T-helper 9 cell (primary cell): Measurements from ENCODE around the gene CSNK2A1.
A peak's percentile ranks its signal among the peaks of the same experiment; 100 is the strongest.

ENCODE experiments used
- DNase-seq: peaks from one replicate; pipeline ENCODE4 v3.0.0-alpha.2; 2020

The CSNK2A1 gene

DNA sequence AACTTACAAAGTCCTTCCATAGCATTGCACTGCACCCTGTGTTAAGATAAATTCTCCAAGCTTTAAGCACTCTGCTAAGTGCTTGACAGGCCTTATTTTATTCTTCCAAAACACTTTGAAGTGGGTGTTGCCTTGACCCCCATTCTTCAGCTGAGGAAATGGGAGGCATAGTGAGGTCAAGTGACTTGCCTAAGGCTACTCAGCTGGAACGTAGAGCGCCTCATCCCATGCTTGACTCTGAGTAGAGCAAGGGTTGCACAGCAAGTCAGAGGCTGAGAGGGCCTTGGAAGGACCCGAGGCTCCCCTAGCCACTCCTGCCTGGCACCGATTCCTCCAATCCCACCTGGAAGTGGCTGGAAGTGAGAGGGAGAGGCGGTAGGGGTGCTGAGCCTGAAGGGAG is 19.6 kb upstream of the CSNK2A1 start:
- no peak for DNase-seq

DNA sequence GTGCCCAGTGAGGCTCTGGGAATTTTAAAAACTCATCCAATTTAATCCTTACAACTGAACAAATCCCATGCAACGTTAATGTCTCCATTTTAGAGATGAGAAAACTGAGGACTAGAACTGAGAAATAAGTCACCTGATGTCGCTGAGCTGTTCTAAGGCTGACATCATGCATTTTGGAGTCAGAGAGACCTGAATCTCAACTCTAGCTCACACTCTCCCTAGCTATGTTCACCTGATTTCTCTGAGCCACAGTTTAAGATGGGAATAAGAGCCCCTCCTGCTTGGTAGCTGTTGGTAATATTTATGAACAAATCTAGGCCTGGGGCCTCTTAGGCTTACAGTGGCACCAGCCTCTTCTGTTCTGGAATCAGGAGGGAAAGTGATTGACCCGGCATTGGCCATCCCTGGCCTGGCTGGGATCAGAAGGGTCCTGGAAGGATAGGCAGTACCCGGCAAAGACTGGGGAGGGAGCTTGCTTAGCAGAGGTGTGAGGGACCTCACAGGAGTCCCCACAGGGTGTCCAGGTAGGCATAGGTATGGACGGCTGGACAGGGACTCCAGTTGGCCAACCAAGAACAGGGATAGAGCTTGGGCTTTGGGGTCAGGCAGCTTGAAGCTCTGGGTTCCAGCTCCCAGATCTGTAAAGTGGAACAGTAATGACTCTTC is 18.8 kb upstream of the CSNK2A1 start:
- DNase-seq, result no peak

DNA sequence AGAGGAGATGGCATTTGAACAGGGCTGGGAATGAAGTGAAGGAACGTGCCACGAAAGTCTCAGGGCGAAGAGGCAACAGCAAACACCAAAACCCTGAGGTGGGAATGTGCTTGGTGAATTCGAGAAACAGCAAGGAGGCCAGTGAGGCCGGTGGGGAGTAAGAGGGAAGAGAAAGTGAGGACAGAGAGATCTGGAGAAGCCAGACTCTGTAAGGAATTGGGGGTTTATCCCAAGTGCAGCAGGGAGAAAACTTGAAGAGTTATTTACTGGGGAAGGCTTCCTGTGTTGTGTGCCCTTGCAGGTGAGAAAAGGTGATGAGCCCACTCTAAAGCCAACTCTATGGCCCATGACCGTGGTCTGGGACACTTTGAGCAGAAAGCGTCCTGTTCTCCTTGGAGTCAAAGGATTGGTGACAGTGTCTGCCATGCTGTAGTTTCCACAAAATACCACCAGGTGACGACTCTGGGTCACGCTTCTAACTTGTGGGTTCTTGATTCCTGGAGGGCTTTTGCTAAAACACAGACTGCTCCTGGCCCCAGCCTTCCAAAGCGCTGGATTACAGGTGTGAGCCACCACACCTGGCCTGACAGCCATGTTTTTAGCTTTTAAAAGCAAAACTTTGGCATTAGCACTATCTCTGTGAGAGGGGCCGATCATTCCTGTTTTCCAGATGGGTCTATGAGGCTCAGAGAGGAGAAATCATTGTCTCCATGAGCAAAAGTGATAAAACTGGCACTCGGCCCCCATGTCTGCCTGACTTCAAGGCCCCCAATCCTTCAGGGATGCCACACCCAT is 18.0 kb upstream of the CSNK2A1 start:
- peak; percentile 4 for DNase-seq

DNA sequence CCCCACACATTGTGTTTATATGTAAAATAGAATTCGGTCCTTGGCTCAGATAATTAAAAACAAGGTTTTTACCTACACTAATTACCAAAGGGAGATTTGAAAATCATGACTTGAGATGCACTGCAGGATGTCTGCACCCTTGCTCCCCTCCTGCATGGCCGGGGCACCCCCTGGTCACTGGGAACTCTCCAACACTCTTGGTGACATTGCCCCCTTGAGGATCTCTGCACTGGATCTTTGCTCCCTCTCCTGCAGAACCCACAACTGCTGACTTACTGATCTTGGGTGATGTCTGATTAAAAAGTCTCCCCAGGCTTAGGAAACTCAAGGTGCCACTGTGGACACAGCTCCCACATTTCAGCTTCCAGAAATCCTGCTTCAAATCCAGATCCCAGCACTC is 17.1 kb upstream of the CSNK2A1 start:
- DNase-seq, result no peak

- DNase-seq, result no peak
Measured at GRCh38 chr20:558117-558516, 14.5 kb upstream of the CSNK2A1 start.

DNA sequence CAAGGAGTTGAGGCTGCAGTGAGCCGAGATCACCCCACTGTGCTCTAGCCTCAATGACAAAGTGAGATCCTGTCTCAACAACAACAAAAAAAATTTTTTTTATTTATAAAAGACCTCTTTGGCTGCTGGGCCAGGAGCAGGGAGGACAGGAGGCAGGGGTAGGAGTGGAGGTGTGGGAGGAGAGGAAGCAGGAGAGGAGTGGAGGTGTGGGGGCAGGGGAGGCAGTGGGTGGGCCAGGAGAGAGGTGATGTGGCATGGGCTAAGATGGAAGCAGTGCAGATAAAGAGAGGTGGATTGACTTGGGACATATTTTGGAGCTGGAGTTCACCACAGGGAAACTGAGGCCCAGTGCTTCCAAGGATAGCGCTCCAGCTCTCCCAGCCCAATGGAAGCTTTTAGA is 13.4 kb upstream of the CSNK2A1 start:
- DNase-seq, result no peak

DNA sequence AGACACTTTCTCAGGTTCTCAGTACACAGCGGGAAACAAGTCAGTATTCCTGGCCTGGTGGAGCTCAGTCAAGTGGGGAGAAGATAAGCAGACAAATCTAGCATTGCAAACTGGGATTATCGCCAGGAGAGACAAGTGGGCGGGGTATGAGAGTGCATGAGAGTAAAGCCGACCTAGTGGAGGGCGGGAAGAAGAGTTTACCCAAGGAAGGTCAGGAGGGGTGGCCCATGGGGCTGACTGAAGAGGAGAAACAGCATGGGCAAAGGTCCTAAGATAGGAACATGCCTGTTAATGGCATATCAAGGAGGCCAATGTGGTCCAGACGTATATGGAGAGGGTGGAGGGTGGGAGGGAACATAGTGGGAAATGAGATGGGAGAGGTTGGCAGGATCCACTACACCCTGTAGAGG is 12.4 kb upstream of the CSNK2A1 start:
- DNase-seq, result no peak

DNA sequence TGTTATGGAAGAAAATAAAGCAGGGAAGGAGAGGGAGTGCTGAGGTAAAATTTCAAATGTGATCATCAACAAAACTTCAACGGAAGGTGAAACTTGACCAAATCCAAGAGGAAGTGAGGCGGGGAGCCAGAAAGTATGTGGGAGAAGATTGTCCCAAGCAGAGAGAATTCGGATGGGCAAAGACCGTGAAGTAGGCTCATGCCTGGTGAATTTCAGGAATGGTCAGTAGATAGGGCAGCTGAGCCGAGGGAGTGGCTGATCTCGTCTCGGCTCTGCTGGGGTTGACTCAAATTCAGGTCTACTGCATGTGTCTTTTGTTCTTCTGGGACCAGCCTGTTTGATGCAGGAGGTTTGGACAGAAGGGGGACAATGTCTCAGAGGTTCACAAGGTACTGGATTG is 7.0 kb upstream of the CSNK2A1 start:
- no peak for DNase-seq

- DNase-seq, result no peak
Measured at GRCh38 chr20:549722-550496, 6.3 kb upstream of the CSNK2A1 start.

DNA sequence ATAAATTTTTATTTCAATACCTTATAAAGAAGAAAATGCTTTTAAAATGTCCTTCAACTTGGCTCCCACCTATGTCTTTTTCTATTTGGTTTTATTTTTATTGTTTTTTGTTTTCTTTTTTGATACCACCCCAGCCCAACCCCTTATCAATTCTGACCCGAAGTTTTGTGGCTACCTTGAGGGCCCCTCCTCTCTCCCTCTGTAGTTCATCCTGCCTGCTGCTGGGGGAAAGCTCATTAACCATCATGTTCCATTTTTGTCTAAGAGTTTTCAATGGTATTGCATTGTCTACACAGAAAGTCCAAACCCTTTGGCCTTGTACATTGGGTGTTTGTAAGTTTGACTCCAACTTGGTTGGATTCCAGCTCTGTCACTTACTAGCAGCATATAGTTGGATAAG is 5.3 kb upstream of the CSNK2A1 start:
- DNase-seq, result no peak

DNA sequence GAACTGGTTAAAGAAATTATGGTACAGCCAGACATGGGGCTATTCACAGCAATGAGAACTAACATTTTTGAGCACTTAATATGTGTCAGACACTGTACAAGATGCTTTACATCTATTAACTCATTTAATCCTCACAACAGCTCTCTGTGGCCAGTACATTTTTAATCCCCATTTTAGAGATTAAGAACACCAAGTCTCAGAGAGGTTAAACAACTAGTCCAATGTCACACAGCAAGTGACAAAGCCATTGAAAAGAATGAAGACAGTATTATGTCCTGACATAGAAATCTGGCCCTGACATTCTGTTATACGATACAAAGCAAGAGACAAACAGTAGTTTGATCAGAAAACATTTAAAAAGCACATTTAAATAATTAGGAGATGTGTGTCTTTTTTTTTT is 3.8 kb upstream of the CSNK2A1 start:
- DNase-seq, result no peak

- DNase-seq, result no peak
Measured at GRCh38 chr20:546353-546752, 2.8 kb upstream of the CSNK2A1 start.

- no peak for DNase-seq
Measured at GRCh38 chr20:544153-544725, 649 bp upstream of the CSNK2A1 start.

- DNase-seq, result no peak
Measured at GRCh38 chr20:542777-543368, 717 bp downstream of the CSNK2A1 start.

DNA sequence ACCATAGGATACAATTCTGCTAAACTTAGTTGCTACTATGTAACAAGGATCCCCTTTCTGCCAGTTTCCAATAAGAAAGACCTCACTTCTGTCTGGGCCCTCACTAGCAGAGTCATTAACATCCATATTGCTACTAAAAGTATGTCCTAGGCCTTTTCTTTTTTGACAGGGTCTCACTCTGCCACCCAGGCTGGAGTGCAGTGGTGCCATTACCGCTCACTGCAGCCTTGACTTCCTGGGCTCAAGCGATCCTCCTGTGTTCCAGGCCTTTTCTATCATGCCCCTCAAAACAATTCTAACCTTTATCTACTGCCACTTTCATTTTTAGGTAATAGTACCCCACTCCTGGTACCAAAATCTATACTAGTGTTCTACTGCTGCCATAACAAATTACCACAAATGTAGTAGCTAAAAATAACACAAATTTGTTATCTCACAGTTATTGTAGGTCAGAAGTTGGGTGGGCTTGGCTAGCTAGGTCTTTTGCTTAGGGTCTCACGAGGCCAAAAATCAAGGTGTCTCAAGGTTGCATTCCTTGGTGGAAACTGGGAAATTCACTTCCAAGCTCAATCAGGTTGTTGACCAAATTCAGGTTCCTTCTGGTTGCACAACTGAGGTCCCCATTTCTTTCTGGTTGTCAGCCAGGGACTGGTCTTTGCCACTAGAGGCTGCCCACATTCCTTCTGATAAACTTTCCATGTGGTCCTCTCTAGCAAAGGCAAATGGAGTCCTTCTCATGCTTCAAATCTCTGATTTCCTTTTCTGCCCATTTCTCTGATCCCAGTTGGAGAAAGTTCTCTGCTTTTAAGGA is 3.0 kb downstream of the CSNK2A1 start:
- DNase-seq, result no peak

DNA sequence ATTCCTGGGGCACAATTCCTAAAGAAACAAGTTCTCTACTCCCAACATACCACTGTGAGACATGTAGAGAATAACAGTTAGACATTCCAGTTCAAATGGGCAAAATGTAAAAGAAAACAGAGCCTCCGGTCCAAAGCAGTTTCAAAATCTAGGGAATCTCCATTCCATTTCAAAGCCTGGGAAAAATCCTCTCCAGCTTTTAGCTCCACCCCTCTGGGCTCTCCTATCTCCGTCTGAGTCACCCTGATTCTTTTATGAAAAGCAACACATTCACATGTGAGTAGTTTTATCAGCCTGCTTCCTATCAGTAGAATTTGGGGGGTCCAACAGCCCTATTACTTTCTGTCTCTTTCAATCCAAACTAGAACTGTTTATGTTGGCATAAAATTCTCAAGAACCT is 3.7 kb downstream of the CSNK2A1 start:
- DNase-seq, result no peak

DNA sequence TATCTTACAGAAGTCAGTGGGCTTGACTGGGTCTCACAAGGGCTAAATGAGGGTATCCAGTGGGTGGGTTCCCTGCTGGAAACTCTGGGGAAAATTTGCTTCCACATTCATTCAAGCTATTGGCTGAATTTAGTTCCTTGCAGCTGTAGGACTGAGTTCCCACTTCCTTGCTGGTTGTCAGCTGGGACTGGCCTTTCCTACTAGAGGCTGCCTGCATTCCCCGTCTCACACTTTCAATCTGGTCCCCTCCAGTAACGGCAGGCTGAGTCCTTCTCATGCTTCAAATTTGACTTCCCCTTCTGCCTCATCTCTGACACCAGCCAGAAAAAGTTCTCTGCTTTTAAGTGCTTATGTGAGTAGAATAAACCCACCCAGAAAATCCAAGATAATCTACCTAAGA is 4.4 kb downstream of the CSNK2A1 start:
- DNase-seq, result no peak

GRCh38 chr20:537983-538382 is 5.6 kb downstream of the CSNK2A1 start:
- DNase-seq, result no peak

DNA sequence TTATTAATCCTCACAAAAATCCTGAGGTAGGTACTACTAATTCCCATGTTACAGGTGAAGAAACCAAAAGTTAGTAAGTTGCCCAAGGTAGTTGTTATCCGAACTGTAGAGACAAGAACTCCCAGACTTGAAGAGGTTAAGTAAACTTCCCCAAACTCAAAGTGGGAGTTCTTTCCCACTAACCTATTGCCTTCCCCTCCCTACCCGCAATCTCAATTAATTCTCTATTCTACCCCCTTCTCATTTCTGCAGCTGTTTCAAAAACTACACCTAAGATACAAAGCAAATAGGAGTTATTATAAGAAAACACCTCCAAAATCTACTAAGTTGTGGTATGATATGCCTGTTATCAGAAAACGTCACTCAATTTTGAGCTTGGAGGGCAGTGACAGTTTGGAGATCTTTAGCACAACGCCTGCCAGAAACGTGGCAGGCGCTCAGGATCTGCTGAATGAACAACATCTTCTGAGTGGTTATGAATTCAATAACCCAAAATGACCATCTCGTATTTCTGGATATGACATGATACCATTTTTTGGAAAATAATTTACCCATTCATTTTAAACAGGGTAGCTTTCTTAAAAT is 7.1 kb downstream of the CSNK2A1 start:
- no peak for DNase-seq

DNA sequence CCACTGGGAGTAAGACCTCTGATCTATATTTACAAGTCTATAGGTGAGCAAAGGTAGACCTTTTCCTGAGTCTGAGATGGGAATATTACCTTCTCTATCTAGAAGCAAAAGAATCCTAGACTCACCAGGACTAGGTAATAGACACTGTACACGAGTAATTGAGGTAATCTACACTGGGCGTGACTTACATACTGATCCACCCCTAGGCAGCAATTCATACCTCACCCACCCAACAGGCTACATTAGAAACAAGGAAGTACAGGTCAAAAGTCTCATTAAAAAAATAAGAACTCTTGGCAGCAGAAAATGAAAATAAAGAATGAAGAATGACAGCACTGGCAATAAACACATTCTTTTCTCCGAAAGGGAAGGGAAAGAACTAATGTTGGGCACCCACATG is 7.6 kb downstream of the CSNK2A1 start:
- DNase-seq, result no peak

- no peak for DNase-seq
Measured at GRCh38 chr20:533526-533925, 10.1 kb downstream of the CSNK2A1 start.

- DNase-seq, result no peak
Measured at GRCh38 chr20:532530-532929, 11.1 kb downstream of the CSNK2A1 start.
